GM12872 (cell line): ENCODE data around the gene GRIN2A.

ENCODE experiments used
- CTCF ChIP-seq: IDR thresholded peaks from 3 replicates; pipeline ENCODE4 v1.5.1; 2011; ENCODE audit warnings: low read depth, mild to moderate bottlenecking, low read length, moderate library complexity; ENCODE audit not compliant: insufficient read depth

Gene GRIN2A

DNA sequence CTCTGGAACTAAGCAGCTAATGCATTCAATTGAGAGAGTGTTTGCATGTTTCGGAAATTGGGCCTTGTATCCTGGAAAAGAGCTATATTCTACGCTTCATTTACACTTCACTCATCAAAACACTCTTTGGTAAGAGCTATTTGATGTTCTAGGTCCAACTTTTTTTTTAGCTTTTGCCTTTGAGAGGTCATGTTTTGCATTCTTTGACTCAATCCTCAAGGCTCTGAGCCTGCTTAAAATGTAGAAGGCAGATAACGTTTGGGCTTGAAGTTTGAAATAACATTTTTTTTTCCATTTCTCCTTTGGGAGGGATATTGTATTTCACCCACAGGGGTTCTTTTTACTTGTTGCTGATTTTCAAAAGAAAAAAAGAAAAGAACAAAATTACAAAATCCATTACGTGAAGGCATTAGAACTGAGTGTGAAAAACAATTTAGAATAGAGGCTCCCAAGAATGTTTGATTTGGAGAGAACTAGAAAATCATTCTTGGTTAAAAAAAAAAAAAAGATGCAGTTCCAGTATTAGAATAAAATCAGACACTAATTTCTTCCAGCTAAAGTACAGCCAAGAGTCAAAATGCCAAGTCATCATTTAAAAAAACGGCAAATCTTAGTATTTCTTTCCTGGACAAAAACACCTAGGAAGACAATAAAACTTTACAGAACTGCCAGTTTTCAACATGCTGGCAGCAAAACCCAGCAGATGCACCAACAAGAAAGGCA lies 268.5 kb downstream of the GRIN2A start:
- no peak for TF ChIP-seq CTCF

- no peak for TF ChIP-seq CTCF
These were observed 270.2 kb downstream of the GRIN2A start for GRCh38 chr16:9911989-9912388.

DNA sequence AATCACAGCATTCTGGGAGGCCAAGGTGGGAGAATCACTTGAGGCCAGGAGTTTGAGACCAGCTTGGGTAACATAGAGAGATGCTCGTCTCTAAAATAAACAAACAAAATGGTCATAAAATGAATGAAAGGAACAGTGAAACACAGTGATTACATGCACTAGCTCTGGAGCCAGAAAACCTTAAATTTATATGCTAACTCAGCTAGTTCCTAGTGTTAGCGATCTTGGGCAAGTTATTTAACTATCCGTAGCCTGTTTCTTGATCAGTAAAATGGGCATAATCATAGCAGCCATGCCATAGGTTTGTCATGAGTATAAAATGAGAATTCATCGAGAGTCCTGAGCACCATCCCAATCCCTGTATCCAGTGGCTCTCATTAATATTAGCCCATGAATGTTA lies 271.0 kb downstream of the GRIN2A start:
- TF ChIP-seq CTCF = no peak

DNA sequence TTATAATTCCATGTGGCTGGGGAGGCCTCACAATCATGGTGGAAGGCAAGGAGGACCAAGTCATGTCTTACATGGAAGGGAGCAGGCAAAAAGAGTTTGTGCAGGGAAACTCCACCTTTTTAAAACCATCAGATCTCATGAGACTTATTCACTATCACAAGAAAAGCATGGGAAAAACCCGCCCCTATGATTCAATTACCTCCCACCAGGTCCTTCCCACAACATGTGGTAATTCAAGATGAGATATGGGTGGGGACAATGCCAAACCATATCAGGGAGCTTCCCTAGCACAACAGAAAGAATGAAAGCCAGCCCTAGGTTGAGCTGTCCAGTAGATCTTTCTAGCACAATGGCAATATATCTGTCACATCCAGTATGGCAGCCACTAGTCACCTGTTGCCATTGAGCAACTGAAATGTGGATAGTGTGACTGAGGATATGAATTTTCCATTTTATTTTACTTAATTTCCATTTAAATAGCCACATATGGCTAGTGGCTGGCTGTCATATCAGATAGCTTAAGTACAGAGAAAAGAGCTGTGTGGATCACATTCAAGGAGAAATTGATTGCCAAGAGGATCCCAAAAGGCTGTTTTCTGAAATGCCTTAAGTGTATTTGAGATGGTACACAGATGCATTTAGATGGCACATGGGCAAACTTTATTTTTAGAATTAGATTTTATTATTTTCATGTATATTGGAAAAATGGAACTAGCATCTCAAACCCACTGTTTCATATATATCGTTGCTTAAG lies 273.0 kb downstream of the GRIN2A start:
- TF ChIP-seq CTCF = no peak

- TF ChIP-seq CTCF = no peak
These were observed 273.6 kb downstream of the GRIN2A start for GRCh38 chr16:9908613-9909012.

GRCh38 chr16:9907752-9908151 lies 274.5 kb downstream of the GRIN2A start:
- TF ChIP-seq CTCF = no peak

- no peak for TF ChIP-seq CTCF
These were observed 276.0 kb downstream of the GRIN2A start for GRCh38 chr16:9906218-9906617.
